NCI-H2107 (cell line): ENCODE data around the gene OR52A5.

Experiments used
- DNase-seq: peaks from one replicate; lab custom pipeline; 2025; lab: John Stamatoyannopoulos, UW

OR52A5 gene

DNA sequence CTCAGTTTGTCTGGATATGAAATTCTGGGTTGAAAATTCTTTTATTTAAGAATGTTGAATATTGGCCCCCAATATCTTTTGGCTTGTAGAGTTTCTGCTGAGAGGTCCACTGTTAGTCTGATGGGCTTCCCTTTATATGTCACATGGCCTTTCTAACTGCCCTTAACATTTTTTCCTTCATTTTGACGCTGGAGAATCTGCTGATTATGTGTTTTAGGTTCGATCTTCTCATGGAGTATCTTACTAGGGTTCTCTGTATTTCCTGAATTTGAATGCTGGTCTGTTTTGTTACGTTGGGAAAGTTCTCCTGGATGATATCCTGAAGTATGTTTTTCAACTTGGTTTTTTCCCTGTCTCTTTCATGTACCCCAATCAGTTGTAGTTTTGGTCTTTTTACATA is 22.8 kb downstream of the OR52A5 start:
- DNase-seq, result no peak

GRCh38 chr11:5107285-5107684 is 30.9 kb downstream of the OR52A5 start:
- no peak for DNase-seq

DNA sequence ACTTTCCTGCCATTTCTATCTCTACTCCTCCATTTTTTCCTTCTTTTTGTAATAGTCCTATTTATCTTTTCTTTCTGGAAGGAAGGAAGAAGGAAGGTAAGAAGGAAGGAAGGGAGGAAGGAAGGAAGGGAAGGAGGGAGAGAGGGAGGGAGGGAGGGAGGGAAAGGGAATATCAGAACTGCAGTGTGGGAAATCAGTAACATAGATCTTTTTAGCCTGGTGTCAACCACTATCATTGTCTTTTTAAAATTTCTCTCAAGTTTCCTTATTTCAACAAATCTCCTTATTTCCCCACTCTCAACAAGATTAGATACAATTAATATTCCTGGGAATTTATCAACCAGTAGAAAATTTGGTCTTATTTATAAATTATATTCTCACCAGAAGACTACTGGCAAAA is 35.1 kb downstream of the OR52A5 start:
- DNase-seq, result no peak

DNA sequence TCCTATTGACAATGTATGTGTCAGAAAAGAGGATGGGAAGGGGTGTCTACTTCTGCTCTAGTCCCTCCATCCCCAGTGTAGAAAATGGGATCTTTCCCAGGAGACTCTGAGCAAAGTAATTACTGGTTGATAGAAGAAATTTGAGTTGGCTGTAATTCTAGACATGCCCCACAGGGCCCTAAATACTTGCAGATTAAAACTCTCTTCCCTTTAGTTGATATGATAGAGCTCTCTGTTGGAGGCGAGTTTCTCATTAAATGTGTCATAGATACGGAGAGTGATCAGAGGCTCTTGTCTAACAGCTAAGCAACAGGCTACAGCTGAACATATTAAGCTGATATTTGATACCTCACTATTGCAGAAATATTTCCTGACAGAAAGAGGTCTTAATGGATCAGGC is 35.9 kb downstream of the OR52A5 start:
- DNase-seq, result no peak

GRCh38 chr11:5096011-5096410 is 42.1 kb downstream of the OR52A5 start:
- no peak for DNase-seq

DNA sequence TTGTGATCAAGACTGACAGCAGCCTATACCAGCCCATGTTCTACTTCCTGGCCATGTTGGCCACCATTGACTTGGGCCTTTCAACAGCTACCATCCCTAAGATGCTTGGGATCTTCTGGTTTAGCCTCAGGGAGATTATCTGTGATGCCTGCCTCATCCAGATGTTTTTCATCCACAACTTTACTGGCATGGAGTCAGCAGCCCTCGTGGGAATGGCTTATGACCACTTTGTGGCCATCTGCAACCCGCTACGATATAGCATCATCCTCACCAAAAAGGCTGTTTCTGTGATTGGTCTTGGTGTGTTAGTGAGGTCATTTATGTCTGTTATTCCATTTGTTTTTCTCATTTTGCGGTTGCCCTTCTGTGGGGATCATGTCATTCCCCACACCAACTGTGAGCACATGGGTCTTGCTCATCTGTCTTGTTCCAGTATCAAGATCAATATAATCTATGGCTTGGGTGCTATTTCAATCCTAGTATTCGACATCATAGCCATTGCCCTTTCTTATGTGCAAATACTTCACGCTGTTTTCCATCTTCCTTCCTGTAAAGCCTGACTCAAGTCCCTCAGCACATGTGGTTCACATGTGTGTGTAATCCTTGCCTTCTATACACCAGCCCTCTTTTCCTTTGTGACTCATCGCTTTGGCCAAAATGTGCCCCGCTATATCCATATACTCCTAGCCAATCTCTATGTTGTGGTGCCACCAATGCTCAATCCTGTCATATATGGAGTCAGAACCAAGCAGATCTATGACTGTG is 45.2 kb downstream of the OR52A5 start:
- DNase-seq, result no peak

DNA sequence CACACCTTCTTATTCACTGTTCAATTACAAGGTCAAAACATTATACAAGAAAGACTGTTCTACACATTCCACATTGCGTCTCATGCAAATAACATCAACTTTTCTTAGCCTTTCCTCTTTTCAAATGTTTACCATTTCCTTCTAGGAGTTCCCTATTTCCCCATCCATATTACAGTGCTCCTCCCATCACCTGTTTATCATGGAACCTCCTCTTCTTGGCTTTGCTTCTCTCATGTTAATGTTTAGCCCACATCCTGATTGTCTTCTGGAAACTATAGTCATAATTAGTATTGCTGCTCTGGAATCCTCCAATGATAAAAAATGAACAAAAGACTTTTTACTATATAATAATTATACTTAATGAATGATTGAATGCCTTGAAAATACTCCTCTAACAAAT is 47.5 kb downstream of the OR52A5 start:
- no peak for DNase-seq

- no peak for DNase-seq
Observed at GRCh38 chr11:5088556-5088955, 49.6 kb downstream of the OR52A5 start.

DNA sequence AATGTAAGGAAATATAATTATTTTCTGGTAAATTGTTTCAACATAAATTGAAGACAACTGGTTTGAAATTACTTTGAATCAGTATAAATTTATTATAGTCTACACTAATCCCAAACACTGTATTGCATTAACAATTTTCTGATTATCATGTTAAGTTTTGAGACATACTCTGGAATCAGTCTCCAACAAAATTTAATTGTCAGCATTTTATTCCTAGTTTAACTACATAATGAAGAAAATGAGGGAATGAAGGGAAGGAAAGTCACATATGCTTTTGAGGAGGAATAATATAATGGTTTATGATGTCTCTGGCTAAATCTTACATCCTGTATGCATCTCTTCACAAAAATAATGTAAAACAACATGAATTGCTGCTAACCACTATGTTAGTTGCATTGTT is 54.6 kb downstream of the OR52A5 start:
- DNase-seq, result no peak

DNA sequence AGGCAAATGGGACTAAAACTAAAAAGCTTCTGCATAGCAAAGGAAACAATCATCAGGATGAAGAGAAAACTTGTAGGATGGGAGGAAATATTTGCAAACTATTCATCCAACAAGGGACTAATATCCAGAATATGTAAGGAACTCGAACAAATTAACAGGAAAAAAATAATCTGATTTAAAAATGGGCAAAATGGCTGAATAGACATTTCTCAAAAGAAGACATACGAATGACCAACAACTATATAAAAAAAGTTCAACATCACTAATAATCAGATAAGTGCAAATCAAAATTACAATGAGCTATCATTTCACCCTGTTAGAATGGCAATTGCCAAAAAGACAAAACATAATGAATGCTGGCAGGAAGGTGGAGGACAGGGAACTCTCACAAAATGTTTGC is 56.8 kb downstream of the OR52A5 start:
- DNase-seq, result no peak
